Measurements from ENCODE around the gene FMNL2.

The FMNL2 gene

DNA sequence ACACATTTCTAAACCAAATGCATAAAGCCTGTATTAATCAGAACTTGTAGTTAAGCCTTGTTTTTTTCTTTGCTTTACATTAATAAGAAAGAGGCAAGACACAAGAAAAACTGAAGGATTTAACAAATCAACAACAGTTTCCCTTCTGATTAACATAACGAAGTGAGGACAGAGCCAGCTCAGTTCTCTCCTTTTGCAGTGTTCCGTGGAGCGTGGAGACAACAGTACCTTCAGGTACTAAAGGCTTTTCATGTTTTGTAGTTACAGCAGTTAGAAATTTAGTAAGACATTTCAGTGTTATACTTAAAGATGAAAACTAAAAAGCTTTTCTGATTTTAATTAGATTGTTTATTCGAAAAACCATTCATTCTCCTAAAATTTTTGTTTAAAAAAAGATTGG is 115.2 kb downstream of the FMNL2 start:
- no peak overlapping the region for H3K4me3 ChIP-seq (ENCODE audit: low read depth, low read length)
- no peak for DNase-seq (ENCODE audit: low read depth, low spot score)
- in situ Hi-C loops (cut with HindIII; ENCODE audit: low sequenced_read_pairs) = no loop called here
- TF ChIP-seq, protein P1, sequence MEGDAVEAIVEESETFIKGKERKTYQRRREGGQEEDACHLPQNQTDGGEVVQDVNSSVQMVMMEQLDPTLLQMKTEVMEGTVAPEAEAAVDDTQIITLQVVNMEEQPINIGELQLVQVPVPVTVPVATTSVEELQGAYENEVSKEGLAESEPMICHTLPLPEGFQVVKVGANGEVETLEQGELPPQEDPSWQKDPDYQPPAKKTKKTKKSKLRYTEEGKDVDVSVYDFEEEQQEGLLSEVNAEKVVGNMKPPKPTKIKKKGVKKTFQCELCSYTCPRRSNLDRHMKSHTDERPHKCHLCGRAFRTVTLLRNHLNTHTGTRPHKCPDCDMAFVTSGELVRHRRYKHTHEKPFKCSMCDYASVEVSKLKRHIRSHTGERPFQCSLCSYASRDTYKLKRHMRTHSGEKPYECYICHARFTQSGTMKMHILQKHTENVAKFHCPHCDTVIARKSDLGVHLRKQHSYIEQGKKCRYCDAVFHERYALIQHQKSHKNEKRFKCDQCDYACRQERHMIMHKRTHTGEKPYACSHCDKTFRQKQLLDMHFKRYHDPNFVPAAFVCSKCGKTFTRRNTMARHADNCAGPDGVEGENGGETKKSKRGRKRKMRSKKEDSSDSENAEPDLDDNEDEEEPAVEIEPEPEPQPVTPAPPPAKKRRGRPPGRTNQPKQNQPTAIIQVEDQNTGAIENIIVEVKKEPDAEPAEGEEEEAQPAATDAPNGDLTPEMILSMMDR (IDR thresholded peaks at IDR 0.05; ENCODE audit: low read depth, low read length) = no peak

DNA sequence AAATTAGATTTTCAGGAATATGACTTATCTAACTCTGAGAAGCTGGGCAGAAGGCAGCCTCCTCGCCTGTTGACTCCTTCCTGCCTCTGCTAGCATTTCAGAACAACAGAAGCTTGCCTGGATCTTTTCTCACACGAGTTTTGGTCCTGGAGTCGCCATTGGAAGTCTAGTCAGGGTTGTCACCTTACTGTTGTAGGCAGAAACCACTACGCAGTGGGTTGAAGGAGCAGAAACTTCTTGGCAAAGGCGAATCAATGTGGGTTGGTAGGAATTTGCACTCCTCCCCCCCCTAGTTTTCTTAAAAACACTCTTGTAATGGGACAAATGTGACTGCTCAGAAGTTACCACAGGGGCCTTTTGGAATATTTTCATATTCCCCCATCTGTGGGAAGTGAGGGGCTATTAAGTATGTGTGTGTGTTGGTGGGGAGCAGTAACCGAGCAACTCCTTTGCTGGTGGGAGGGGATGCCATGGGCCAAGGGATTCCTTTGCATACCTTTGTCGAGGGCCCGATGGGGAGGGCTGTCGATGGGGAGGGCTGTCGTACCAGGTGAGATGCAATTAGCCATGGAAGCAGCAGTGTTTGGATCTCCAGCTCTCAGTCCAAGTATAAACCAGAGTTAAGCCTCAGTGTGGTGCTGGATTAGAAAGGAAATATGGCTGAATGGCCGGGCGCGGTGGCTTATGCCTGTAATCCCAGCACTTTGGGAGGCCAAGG is 117.4 kb downstream of the FMNL2 start:
- in situ Hi-C loops (cut with HindIII; ENCODE audit: low sequenced_read_pairs) = no loop called here
- TF ChIP-seq, protein P1 (IDR thresholded peaks at IDR 0.05; ENCODE audit: low read depth, low read length) = no peak
- H3K4me3 ChIP-seq (ENCODE audit: low read depth, low read length) = no peak overlapping the region
- no peak for DNase-seq (ENCODE audit: low read depth, low spot score)

DNA sequence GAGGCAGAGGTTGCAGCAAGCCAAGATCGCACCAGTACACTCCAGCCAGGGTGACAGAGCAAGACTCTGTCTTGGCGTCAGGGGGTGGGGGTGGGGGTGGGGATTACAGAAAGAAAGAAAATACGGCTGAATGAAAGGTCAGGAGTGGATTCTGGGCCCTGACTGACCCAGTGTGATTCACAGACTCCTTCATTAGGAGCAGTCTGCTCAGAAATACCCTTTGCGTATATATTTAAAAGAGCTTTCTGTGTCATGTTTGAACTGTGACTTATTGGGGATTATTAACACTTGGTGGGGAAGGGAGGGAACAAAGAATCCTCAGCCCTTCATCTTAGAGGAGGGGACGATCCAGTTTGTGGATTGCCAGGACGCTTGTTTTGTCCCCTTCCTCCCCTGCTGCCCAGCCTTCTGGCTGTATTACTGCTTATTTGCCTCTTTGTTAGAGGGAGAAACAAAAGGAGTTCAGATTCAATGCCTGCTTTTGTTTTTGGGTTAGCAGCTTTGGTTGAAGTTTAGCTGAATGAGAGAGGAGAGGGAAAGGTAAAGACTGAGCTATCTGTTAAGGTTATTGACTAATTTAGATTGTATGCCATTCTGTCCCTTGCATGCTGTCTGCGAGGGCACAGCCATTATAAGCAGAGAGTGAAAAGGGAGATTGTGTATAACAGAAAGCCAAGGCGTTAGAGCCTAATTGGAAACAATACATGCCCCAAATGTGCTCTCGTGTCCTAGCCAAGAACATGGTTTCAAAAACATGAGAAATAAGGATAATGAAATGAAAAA is 118.3 kb downstream of the FMNL2 start:
- no peak overlapping the region for H3K4me3 ChIP-seq (ENCODE audit: low read depth, low read length)
- in situ Hi-C loops (cut with HindIII; ENCODE audit: low sequenced_read_pairs) = no loop called here
- TF ChIP-seq, protein P1 (IDR thresholded peaks at IDR 0.05; ENCODE audit: low read depth, low read length) = no peak
- no peak for DNase-seq (ENCODE audit: low read depth, low spot score)

DNA sequence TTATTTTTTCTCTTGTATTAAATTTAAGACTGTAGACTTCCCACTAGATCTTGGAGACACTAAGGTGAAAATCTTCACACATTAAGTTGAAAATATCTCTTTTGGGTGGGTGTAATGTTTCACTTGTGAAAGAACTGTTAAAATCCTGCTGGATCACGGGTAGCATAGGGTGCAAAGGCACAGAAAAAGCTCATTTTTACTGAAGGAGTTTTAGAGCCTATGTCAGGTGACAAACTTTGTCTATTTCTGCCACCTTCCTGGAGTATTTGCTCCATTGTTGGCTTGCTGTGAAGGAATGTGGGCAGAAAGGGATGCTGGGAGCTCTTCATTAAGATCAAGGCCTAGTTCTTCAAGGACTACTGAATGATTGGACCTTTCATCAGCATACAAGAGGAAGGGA is 119.4 kb downstream of the FMNL2 start:
- in situ Hi-C loops (cut with HindIII; ENCODE audit: low sequenced_read_pairs) = no loop called here
- H3K4me3 ChIP-seq (ENCODE audit: low read depth, low read length) = no peak overlapping the region
- no peak for DNase-seq (ENCODE audit: low read depth, low spot score)
- TF ChIP-seq, protein P1 (IDR thresholded peaks at IDR 0.05; ENCODE audit: low read depth, low read length) = no peak

DNA sequence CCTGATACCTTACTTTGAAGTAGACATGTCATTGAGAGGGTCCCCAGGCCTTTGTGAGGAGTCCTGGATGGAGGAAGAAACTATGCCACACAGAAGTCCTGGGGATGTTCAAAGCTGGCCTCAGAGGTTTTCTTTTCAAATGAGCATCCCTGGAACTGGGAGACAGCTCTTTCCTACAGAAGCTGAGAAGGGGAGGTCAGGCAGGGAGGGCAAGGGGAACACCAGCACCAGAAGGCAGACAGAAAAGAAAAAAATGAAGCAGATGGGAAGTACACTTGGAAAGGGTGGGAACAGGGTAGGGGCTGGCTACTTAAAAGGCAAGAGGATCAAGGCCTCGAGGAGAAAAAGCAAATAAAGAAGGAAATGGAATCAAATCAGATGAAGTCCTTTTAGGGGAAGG is 120.0 kb downstream of the FMNL2 start:
- DNase-seq (ENCODE audit: low read depth, low spot score) = no peak
- TF ChIP-seq, protein P1 (IDR thresholded peaks at IDR 0.05; ENCODE audit: low read depth, low read length) = no peak
- no peak overlapping the region for H3K4me3 ChIP-seq (ENCODE audit: low read depth, low read length)
- in situ Hi-C loops (cut with HindIII; ENCODE audit: low sequenced_read_pairs) = no loop called here

DNA sequence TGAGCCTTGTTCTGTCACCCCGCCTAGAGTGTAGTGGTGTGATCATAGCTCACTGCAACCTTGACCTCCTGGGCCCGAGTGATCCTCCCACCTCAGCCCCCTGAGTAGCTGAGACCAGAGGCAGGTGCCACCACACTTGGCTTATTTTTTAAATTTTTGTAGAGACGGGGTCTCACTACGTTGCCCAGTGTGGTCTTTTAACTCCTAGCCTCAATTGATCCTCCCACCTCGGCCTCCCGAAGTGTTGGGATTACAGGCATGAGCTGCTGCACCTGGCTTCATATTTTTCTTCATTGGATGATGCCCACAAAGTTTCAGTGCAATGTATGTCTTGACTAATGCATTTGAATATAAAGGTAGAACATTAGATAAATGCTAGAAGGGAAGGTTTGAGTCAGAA is 120.8 kb downstream of the FMNL2 start:
- DNase-seq (ENCODE audit: low read depth, low spot score) = no peak

More for the DNA sequence above, 120.8 kb downstream of the FMNL2 start:
- TF ChIP-seq, protein P1 (IDR thresholded peaks at IDR 0.05; ENCODE audit: low read depth, low read length) = no peak
- H3K4me3 ChIP-seq (ENCODE audit: low read depth, low read length) = no peak overlapping the region
- in situ Hi-C loops (cut with HindIII; ENCODE audit: low sequenced_read_pairs) = no loop called here

Measured in astrocyte of the spinal cord (primary cell).